GM19238 (cell line): ENCODE results near the gene CACYBP.
"Not testable (repeated sequence)": the region's sequence is repeated elsewhere in the genome, so short reads cannot be mapped to it uniquely, and the experiment has no call there.

Source experiments
- DNase-seq: peaks from one replicate; pipeline ENCODE4 v3.0.0; 2011; ENCODE audit warnings: low spot score; ENCODE audit not compliant: insufficient read length

The CACYBP gene

GRCh38 chr1:175005085-175005783 lies 5.5 kb downstream of the CACYBP start:
- no peak for DNase-seq

GRCh38 chr1:175009532-175009931 lies 9.8 kb downstream of the CACYBP start:
- DNase-seq, result no peak

- DNase-seq, result no peak
Observed at GRCh38 chr1:175013445-175013844, 13.7 kb downstream of the CACYBP start.

DNA sequence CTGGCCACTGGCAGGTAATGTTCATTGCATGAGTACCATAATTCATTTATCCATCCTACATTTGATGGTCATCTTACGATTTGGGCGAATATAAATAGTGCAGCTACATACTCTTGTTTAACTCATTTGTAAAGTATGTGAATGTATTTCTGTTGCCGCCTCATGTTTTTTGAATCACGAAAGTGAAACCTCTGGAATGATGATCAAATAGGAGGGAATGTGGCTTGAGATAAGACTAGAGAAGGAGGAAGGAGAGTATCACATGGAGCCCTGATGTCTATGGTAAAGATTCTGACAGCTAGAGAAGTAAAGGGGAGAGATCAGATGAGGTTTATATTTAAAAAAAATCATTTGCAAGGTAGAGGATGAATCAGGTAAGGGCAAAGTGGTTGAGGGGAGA lies 15.5 kb downstream of the CACYBP start:
- DNase-seq, result no peak

DNA sequence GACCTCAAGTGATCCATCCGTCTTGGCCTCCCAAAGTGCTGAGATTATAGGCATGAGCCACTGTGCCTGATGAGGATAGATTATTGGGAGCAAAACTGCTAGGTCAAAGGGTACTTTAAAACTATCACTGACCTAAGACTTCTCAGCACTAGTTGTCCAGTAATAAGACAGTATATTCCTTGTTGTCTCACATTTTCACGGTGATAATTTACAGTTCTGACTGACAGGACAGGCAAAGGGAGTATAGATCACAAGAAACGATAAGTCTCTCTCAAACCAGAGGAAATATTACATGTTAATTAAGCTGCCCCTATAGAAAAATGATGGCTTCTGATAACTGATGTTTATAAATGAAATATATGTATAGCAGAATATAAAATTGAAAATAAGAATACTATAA lies 19.8 kb downstream of the CACYBP start:
- no peak for DNase-seq

DNA sequence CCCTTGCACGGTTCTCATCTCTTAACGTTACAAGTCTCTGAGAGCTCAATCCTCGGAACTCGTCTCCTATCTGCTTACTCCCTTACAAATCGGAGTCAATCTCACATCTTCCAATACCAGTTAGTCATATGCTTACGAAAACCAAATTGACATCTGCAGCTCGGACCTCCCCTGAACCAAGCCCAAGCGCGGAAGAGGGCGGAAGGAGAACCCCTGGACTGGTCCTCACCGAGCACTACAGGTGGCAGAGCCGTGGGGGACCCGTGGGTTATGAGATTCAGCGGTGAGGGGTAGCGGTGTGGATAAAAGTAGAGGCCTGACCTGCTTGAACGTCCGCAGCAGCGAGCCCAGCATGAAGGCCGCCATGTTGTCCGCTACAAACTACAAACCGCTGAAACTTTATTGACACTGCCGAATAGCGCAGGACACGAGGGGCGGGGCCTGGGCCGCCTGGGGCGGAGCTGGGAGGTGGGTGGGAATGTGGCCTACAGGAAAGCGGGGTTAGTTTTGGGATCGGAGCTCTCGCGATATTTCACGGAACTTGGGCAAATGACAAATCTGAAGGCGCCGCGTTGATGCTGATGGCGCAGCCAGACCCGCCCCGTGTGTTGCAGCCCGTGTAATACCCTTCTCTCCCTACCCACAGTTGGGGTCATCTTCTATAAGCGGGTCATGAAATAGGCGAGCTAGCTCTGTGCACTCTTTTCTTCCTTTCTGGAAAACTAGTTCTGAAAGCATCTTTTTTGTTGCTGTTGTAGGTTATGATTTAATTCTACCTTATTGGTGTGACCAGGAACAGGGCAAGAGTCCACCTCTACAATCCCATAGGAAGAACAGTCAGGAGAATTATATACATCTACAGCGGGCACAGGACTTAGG lies 23.5 kb downstream of the CACYBP start, which contains the start of gene MRPS14:
MRPS14 (minus strand) TSS at position 383 of the 879 bp plus-strand sequence; CDS start at position 366, 17 bp downstream.
- peak; percentile 84 for DNase-seq

DNA sequence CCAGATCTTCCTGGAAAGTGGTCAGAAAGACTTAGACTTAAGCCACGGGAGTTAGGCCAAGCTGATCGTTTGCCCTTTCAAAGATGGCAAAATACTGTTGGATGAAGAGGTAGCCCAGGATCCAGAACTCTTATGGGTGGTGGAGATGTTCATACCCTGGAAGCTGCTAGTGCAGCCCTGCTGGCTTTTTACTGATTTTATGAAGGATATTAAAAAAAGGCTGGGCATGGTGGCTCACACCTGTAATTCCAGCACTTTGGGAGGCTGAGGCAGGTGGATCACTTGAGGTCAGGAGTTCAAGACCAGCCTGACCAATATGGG lies 24.1 kb downstream of the CACYBP start:
- not testable (repeated sequence) for DNase-seq

DNA sequence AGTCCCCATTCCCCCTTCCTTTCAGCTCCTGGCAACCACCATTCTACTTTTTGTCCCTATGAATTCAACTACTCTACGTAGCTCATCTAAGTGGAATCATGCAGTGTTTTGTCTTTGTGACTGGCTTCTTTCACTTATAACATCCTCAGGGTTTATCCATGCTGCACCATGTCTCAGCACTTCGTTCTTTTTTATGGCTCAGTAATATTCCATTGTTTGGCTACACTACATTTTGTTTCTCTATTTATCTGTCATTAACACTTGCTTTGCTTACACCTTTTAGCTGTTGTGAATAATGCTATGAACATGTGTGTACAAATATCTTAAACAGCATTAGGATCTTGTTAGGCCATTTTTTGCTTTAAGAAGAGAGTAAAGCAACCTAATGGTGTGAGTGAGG lies 25.0 kb downstream of the CACYBP start:
- DNase-seq, result no peak

- DNase-seq, result no peak
Observed at GRCh38 chr1:175033953-175034352, 34.2 kb downstream of the CACYBP start.

DNA sequence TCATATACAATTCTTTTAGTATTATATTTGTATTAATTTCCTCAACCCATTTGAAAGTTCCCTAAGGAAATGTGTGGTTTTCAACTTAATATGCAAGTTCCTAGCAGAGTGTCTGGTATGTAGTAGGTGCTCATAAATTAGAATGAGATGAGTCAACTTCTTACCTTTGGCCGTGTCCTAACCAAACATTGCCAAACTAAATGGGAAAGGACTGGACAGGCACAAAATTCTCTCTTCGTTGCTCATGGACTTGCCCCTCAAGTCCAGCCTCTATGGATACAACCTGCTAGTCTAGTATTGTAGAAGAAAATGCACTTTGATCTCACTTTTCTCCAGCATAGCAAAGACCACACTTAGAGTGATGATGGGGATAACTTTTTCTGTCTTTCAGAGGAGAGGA lies 35.0 kb downstream of the CACYBP start:
- DNase-seq, result no peak

DNA sequence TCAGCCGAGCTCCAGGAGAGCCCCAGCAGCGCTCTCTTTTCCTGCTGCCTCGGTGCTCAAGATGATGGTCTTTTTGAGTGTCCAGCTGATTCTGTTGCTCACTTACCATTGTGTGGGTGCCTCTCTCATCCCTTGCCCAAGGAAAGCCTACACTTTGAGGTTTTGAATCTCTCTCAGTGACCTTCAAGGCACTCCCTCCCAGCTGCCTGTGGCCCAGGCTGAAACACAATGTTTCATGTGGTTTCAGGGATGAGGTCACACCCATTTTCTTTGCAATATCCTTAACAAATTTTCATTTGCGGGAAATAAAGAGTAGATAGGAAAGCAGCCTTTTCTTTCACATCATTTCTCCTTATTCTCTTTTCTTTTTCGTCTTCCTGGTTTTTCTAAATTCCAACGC lies 36.1 kb downstream of the CACYBP start:
- no peak for DNase-seq

DNA sequence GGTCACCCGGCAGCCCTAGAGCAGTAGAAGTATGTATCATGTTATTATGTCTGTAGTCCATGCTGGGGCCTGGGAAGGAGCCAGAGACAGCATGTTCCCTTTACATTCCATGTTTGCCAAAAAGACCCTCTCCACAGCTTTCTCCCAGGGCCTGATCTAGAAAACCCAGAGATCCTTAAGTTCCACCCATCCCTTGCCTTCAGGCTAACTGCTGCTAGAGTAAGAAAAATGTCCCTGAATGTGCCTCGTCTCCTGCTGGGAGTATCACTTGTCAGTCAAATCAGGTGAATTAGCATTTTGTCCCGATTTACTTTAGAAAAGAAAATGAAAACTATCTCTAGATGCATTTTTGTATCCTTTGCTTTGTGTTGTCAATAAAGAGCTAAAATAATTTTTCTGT lies 36.7 kb downstream of the CACYBP start:
- no peak for DNase-seq

DNA sequence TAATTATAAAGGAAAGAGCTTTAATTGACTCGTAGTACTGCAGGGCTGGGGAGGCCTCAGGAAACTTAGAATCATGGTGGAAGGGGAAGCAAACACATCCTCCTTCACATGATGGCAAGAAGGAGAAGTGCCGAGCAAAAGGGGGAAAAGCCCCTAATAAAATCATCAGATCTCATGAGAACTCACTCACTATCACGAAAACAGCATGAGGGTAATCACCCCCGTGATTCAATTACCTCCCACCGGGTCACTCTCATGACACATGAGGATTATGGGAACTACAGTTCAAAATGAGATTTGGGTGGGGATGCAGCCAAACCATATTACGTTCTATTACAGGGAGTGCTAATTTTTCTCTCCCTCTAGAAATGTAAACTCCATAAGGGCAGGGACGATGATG lies 37.7 kb downstream of the CACYBP start:
- no peak for DNase-seq

- no peak for DNase-seq
Observed at GRCh38 chr1:175040324-175040879, 40.7 kb downstream of the CACYBP start.

DNA sequence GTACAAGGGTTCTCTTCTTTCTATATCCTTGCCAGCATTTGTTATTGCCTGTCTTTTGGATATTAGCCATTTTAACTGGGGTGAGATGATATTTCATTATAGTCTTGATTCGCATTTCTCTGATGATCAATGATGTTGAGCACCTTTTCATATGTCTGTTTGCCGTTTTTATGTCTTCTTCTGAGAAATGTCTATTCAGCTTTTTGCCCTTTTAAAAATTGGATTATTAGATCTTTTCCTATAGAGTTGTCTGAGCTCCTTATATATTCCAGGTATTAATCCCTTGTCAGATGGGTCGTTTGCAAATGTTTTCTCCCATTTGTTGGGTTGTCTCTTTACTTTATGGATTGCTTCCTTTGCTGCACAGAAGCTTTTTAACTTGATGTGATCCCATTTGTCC lies 42.9 kb downstream of the CACYBP start:
- no peak for DNase-seq

DNA sequence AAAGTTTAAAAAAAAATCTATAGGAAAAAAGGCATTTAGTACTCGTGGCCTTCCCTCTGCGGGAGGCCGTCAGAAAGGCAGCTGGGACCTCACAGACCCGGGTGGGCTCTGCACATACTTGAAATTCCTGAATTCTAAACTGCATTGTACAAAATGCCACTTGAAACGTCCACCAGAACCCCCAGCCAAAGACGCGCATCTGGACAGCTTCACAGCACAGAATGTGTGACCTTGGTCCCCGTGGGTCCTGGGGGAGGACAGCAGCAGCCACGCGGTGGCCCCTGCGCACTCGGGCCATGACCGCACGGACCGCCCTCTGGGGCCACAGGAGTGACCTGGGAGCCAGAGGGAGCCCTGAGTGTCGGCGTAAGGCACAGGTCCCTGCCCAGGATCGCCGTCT lies 44.1 kb downstream of the CACYBP start:
- no peak for DNase-seq

DNA sequence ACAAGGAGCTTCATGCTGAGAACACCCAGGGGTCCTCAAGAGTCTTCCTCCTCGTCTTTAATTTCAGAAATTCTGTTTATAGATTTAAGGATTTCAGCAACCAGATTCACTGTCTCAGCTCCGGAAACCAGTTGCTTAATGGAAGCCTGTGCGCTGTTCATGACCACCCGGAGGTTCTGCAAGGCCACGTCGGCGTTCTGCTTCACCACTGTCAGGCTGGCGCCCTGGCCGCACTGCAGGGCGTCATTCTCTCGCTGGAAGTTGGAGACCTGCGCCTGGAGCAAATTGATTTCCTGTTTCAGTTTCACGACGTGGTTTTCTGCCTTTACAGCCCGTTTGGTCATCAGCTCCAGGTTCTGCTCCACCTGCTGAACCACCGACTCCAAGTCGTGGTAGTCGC lies 44.8 kb downstream of the CACYBP start:
- DNase-seq, result not testable (repeated sequence)

GRCh38 chr1:175045097-175045496 lies 45.4 kb downstream of the CACYBP start:
- no peak for DNase-seq

DNA sequence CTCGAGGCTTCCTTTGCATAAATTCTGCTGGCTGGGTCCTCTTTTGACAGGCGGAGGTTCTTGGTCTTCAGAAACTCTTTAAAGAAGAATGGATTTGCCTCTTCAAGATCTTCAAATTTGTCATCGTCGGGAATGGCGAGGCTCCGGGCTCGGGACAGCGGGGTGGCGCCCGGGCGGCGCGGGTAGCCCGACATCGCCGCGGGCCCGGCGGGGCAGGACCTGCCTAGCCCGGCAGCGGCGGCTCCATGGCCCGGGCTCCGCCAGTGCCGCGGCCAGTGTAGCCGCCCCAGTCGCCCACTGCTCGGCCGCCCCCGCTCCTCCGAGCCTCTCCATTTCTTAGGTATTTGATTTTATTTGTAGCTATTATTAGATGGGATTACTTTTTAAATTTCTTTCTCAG lies 45.8 kb downstream of the CACYBP start:
- no peak for DNase-seq

GRCh38 chr1:175050992-175051391 lies 51.2 kb downstream of the CACYBP start:
- no peak for DNase-seq

- DNase-seq, result no peak
Observed at GRCh38 chr1:175054736-175055135, 55.0 kb downstream of the CACYBP start.
